GM19099 (cell line): ENCODE measurements around the gene HIVEP3.

Experiments
- POLR2A ChIP-seq: IDR thresholded peaks from 3 replicates; pipeline ENCODE4 v1.6.1; 2011; ENCODE audit warnings: low read depth; ENCODE audit not compliant: insufficient read length; ENCODE audit errors: extremely low read depth

Gene HIVEP3

DNA sequence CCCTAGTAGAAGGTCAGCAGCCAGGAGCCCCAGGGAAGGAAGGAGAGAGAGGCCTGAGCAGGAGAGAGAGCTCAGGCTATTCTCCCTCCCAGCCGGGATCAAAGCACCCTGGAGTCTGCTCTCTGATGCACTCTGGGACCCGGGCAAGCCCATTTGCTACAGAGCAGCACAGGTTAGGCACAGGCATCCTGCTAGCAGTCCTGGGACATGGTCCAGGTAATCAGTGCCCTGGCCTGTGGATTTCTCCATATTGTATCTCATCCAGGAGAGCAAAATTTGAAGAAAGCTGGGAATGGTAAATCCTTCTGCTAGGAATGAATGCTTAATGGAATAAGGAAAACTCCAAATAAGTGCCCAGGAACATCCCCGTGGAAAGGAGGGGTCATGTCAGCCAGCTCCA is 130.3 kb downstream of the HIVEP3 start:
- no peak for TF ChIP-seq POLR2A

DNA sequence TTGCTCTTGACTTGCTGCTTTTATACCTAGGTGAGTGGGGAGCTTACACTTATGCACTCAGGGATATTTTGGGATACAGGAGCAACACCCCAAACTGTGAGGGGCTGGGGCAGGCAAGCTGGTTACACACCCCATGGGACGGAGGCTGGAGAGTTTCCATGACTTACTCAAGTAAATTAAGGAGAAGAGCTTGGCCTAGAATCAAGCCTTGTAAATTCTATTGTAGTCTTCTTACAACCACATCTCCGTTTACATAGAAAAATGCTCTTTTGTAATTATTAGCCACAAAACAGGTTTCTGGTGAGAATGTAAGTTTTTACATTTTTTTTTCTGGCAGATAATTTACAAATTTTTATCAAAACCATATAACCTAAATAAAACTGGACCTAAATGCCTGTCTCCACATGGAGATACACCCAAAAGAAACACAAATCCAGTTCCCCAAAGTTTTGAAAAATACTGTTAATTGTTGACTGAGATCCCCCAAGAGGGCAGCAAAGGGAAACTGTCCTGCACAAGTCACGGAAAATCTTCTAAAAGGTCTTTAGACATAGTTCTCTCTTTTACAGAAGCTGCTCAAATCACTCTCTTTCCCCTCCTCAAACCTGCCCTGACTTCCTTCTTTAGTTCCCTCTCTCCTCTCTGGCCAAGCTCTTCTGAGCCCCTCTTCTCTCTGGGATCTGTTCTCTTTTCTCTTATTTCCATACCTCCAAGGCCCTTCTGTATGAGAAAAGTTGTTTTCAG is 134.0 kb downstream of the HIVEP3 start:
- TF ChIP-seq POLR2A: no peak

DNA sequence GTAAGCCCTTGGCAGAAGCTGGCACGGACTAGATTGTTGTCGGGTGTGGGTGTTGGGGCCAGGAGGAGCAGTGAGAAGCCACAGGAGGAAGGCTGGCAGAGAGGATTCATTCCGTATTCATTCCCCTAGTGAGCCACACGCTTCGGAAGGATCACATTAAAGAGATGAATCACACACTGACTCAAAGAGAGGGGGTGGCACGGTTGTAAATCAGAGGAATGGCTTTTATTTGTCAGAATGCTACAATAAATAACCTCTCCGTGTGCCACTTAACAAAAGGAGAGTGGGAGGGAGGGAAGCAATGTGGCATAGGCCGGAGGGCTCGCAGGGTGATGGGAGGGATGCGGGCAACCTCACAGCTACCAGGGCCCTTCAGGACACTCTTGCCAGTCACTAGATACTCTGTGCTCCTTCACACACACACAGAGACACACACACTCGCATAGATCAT is 135.5 kb downstream of the HIVEP3 start:
- TF ChIP-seq POLR2A: no peak

DNA sequence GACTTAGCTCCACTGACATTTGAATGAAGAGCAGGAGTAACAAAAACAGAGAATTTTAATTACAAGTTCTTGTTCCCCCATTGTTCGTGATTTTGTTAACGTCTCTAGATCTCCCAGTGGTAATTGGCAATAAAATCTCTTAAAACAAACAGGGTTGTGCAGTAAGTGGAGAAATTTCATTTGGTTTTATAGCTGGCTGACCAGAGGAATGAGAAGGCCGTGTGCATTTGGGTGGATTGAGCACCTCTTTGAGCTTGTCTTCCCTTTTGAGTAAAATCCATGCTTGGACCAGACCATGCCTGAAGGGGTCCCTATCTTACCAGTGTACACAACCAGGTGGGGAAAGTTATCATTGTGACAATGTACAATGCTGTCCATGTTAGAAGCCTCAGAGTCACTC is 137.8 kb downstream of the HIVEP3 start:
- no peak for TF ChIP-seq POLR2A

DNA sequence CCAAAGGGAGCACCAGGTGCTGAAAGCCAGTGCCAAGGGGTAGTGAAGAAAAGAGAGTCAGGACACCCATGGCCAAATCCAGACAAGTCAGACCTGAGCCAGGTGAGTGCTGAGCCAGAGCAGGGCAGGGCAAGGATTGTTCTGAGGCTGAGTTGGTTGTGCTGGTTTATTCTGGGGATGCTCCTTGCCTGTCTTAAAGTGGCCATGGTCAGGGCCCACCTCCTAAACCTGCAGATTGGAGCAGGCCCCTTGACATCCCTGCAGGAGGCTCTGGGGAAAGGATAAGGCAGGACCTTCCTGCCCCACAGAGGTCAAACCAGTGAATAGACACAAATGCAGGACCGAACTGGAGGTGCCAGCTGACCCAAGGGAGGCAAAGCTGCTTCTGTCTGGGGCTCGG is 138.4 kb downstream of the HIVEP3 start:
- TF ChIP-seq POLR2A: no peak

DNA sequence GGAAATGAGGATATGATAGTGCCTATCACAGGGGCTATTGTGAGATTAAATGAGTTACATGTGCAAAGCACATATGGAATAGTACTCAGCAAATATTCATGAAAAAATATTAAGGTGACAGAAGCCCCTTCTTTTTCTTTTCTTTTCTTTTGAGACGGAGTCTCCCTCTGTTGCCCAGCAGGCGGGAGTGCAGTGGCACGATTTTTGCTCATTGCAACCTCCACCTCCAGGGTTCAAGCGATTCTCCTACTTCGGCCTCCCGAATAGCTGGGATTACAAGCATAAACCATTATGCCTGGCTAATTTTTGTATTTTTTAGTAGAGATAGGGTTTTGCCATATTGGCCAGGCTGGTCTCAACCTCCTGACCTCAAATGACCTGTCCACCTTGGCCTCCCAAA is 139.4 kb downstream of the HIVEP3 start:
- no peak for TF ChIP-seq POLR2A

DNA sequence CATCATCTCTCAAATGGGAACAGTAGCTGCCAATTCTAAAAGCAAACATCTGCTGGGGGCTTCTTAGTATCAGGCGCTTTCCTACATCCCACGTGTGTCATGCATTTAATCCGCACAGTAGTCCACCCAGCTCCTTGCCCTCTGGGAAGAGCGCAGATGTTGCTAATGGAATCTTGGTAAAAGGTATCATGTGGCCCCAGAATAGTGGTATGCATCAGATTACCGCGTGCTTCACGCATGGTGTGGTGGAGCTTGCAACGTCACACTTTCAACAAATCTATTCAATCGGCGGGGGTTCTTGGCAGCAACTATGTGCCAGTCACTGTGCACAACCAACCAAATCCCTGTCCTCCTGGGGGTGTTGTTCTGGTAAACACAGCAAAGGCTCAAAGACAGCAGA is 141.0 kb downstream of the HIVEP3 start:
- TF ChIP-seq POLR2A: no peak

DNA sequence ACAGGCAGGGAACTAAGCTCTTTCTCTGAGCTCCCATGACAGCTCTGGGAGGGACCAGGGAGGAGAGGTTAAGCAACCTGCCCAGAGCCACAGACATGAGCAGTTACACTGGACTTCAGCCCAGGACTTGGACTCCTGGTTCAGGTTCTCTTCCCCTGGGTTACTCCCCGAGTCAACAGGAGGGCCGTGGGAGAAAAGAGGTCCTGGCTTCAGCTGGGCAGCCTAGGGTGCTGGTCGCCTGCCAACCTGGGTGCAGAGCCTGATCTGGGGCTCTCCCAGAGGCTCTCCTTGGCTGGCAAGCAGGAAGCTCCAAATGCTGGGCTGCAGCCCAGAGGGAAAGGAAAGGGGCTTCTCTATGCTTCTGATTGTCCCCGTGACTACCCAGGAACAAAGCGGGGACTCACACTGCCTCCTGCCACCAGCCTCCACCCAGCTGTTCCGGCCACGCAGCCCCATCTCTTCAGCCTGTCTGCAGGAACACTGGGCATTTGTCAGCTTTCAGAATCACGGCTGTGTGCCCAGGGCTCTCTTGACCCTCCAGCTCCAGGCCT is 141.8 kb downstream of the HIVEP3 start:
- no peak for TF ChIP-seq POLR2A

DNA sequence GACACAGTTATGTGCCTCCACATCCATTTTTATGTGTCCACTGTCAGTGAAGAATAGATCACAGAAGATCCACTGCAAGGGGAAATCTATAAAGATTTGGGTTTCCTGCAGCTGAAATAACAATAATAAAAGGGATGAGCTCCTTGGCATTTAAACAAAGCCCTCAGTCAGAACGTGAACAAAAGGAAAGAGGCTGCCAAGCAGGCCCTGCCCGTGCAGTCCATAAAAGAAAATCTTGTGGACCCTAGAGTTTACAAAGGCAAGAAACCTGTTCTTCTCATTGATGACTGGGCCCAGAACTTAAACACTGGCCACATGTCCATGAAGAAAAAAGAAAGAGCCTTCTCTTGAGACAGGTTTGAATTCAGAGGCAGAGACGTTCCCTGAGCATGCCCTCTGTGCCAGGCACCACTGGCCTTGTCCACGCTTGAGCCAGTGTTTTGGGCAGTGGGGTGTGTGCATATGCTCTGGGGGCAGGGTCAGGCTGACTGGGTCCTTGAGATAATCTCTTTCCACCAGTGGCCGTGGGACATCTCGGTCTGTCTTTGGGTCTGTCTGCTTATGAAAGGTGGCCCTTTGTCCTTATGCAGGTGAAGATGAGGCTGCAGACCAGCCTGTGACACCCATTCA is 142.7 kb downstream of the HIVEP3 start:
- no peak for TF ChIP-seq POLR2A

DNA sequence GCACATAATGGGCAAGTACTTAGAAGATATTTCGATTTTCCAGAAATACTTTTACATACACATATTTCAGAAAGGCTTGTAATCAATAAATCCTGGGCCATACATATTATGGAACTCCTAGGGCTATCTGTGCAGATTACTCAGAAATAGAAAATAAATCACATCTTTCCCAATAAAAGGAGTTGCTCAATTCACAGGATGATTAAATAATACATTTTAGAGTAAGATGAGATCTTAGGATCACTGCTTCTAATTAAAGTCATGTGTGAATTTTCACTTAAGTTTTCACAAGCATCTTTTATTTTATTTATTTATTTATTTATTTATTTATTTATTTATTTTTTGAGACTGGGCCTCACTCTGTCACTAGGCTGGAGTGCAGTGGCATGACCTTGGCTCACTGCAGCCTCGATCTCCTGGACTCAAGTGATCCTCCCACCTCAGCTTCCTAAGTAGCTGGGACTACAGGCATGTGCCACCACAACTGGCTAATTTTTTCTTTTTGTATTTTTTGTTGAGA is 144.2 kb downstream of the HIVEP3 start:
- TF ChIP-seq POLR2A: no peak

DNA sequence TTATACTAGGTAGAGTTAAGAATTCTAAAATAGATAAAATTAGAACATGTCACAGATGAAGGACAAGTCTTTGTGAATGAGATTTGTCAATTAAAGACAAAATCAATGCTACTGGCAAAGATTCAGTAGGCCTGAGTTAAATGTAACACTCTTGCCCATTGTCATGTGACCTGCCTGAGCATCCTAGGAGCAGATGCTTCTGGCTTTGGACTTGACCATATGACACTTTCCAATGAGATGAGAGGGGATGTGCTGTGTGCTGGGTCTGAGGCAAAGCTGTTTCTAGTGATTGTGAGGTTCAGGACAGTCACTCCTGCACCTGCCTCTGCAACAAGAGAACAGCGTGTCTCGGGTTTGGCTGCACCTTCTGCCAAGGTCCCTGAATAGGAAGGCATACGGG is 144.9 kb downstream of the HIVEP3 start:
- no peak for TF ChIP-seq POLR2A

DNA sequence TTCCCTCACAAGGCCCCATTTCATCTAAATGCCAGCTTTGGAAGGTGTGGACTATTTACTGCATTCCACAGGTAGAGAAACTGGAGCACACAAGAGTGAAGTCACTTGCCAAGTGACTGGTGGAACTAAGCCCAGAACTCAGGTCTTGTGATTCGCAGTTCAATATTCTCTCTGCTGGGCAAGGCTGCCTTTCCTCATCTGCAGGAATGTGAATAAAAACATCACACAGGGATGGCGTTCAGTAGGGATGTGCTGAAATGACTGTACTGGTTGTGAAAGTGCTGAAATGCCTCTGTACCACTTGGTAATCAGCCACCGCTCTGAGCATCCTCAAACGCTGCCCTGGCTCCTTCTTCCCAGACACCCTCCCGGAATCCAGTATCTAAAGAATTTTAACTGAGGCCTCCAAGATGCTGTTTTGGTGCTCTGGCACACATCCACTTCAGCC is 145.6 kb downstream of the HIVEP3 start:
- TF ChIP-seq POLR2A: no peak

DNA sequence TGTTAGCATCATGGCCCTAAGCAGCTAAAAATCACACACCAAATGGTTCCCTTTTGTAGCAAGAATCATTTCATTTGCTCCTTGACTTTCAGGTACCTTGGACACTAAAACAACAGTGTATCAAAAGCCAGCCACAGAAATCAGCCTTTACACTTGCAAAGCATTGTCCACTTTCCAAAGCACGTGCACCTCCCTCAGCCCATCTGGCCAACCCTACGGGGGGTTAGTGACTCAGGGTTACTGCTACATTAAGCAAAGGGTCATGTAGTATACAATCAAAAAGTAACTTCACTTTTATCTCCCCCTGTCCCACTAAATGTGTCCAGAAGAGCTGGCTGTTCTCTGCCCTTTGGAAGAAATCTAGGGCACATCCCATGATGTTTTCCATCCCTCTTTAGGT is 149.7 kb downstream of the HIVEP3 start:
- TF ChIP-seq POLR2A: no peak

DNA sequence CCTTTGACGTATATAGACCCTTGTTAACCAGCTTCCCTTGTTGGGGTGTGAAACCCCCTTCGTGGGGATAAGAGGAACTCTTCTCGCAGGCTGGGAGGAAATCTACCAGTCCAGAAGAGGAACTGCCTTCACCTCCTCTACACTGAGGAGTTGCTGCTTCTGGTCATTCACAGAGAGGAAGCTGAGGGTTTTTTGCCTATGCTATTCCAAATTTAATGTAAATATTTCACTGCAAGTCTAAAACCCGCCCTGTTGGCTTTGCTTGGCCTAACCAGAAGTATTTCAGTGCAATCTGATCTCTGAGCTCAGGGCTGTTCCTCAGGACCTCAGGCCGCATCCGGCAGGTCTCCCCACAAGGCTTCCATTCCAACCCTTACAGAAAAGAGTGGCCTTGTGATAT is 150.1 kb downstream of the HIVEP3 start:
- TF ChIP-seq POLR2A: no peak

DNA sequence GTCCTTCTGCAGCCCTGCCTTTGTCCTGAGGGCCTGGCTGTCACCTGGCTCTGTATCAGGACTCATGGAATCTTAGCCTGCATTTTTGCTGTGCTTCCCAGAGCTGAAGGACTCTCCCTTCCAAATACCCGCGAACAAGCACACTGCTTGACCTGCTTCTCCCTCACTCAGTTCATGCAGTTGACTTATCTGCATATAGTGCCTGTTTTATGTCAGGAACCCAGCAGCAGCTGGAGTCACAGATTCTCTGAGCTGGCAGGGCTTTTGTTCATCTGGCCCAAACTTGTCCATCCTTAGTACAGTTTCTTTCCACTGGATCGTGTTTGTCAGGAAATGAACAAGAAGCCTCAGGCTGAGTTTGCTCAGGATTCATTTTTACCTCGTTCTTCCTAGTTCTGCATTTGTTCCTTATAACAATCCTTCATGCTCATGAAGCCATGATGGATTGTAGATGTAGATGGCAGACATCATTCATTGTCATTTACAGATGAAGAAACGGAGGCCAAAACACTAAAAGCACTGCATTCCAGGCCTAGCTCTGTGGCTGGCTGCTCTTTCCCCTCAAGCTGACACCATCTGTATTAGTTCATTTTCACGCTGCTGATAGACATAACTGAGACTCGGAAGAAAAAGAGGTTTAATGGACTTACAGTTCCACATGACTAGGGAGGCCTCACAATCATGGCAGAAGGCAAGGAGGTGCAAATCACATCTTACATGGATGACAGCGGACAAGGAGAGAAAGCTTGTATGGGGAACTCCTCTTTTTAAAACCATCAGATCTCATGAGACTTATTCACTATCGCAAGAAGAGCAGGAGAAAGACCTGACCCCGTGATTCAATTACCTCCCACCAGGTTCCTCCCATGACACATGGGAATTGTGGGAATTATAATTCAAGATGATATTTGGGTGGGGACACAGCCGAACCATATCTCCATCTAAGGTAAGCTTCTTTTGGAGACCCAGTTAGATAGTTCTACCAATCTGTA is 150.9 kb downstream of the HIVEP3 start:
- TF ChIP-seq POLR2A: no peak
